Epithelial cell of prostate (primary cell): ENCODE data around the gene WDCP.
A peak's percentile ranks its signal among the peaks of the same experiment; 100 is the strongest.
"Not testable (repeated sequence)": the region's sequence is repeated elsewhere in the genome, so short reads cannot be mapped to it uniquely, and the experiment has no call there.

Source experiments
- DNase-seq: peaks from one replicate; pipeline ENCODE4 v3.0.0-alpha.2; 2011; ENCODE audit warnings: low read depth, low spot score
- H3K27ac ChIP-seq: fragments of 450-650 bp; 2 replicates; pipeline ENCODE4 v1.5.1; 2017; ENCODE audit warnings: mild to moderate bottlenecking

Gene WDCP

GRCh38 chr2:24046930-24047702 lies at the start of gene WDCP:
WDCP (minus strand) TSS chr2:24047391; CDS start chr2:24039494, 7,897 bp downstream.
- peak; percentile 93 for DNase-seq
- H3K27ac ChIP-seq, result no peak within 1 kb of the TSS

GRCh38 chr2:24095171-24095677 lies 48.0 kb upstream of the WDCP start:
- DNase-seq, H3K27ac ChIP-seq: not testable (repeated sequence)

- not testable (repeated sequence) for DNase-seq, H3K27ac ChIP-seq
Measured at GRCh38 chr2:24093270-24093669, 46.1 kb upstream of the WDCP start.

GRCh38 chr2:24088821-24089359 lies 41.7 kb upstream of the WDCP start:
- DNase-seq, result no peak
- H3K27ac ChIP-seq, result no peak overlapping the region

- H3K27ac ChIP-seq, result no peak overlapping the region
- DNase-seq, result no peak
Measured at GRCh38 chr2:24087032-24087431, 39.8 kb upstream of the WDCP start.

- no peak overlapping the region for H3K27ac ChIP-seq
- no peak for DNase-seq
Measured at GRCh38 chr2:24086241-24086640, 39.0 kb upstream of the WDCP start.

- DNase-seq, result no peak
Measured at GRCh38 chr2:24085200-24085489, 38.0 kb upstream of the WDCP start.

GRCh38 chr2:24084386-24085199 lies 37.4 kb upstream of the WDCP start, which contains the start of gene TP53I3:
TP53I3 (minus strand) TSS chr2:24084834; CDS start chr2:24084326, 508 bp downstream.
- H3K27ac ChIP-seq, result peak within 1 kb of the TSS; percentile 98
- no peak for DNase-seq

More at GRCh38 chr2:24085200-24085489, 38.0 kb upstream of the WDCP start:
- H3K27ac ChIP-seq, result peak overlapping the region; percentile 98

GRCh38 chr2:24083567-24084385 lies 36.6 kb upstream of the WDCP start:
- peak; percentile 73 for DNase-seq
- peak overlapping the region; percentile 98 for H3K27ac ChIP-seq

GRCh38 chr2:24082787-24083566 lies 35.8 kb upstream of the WDCP start:
- peak overlapping the region; percentile 98 for H3K27ac ChIP-seq
- no peak for DNase-seq

- H3K27ac ChIP-seq, result peak overlapping the region; percentile 98
- DNase-seq, result no peak
Measured at GRCh38 chr2:24080701-24081100, 33.5 kb upstream of the WDCP start.

GRCh38 chr2:24077879-24078278 lies 30.7 kb upstream of the WDCP start:
- H3K27ac ChIP-seq, result peak overlapping the region; percentile 97
- DNase-seq, result no peak

- peak overlapping the region; percentile 97 for H3K27ac ChIP-seq
- no peak for DNase-seq
Measured at GRCh38 chr2:24077535-24077877, 30.3 kb upstream of the WDCP start.

GRCh38 chr2:24076849-24077534 lies 29.8 kb upstream of the WDCP start:
- H3K27ac ChIP-seq, result peak overlapping the region; percentile 97
- no peak for DNase-seq

GRCh38 chr2:24075915-24076848 lies 29.0 kb upstream of the WDCP start, which contains the start of gene SF3B6:
SF3B6 (minus strand) TSS chr2:24076326; CDS start chr2:24076229, 97 bp downstream.
- DNase-seq, result peak; percentile 96
- peak within 1 kb of the TSS; percentile 97 for H3K27ac ChIP-seq

- DNase-seq, result no peak
- peak overlapping the region; percentile 97 for H3K27ac ChIP-seq
Measured at GRCh38 chr2:24075259-24075658, 28.1 kb upstream of the WDCP start.

- H3K27ac ChIP-seq, result no peak overlapping the region
- DNase-seq, result no peak
Measured at GRCh38 chr2:24073816-24074215, 26.6 kb upstream of the WDCP start.

GRCh38 chr2:24072259-24072658 lies 25.1 kb upstream of the WDCP start:
- H3K27ac ChIP-seq, result no peak overlapping the region
- no peak for DNase-seq
